Ishikawa (cell line): ENCODE measurements around the gene USP47.

Source experiments
- CEBPB ChIP-seq: IDR thresholded peaks from 2 replicates; pipeline ENCODE4 v1.6.1; 2012
- CREB1 ChIP-seq: IDR thresholded peaks from 2 replicates; pipeline ENCODE4 v1.6.1; 2012; ENCODE audit warnings: low read depth
- EGR1 ChIP-seq: IDR thresholded peaks from 2 replicates; pipeline ENCODE4 v1.6.1; 2012
- EP300 ChIP-seq: IDR thresholded peaks from 2 replicates; pipeline ENCODE4 v1.6.1; 2012; ENCODE audit warnings: borderline replicate concordance
- FOXM1 ChIP-seq: IDR thresholded peaks from 2 replicates; pipeline ENCODE4 v1.6.1; 2012; ENCODE audit warnings: low read depth, borderline replicate concordance
- NFIC ChIP-seq: IDR thresholded peaks from 2 replicates; pipeline ENCODE4 v1.6.1; 2012
- RAD21 ChIP-seq: IDR thresholded peaks from 2 replicates; pipeline ENCODE4 v1.6.1; 2012; ENCODE audit warnings: low read depth
- REST ChIP-seq: IDR thresholded peaks from 2 replicates; pipeline ENCODE4 v1.6.1; 2012; ENCODE audit warnings: low read depth, mild to moderate bottlenecking
- TAF1 ChIP-seq: IDR thresholded peaks from 2 replicates; pipeline ENCODE4 v1.6.1; 2012; ENCODE audit warnings: low read depth, mild to moderate bottlenecking
- TCF12 ChIP-seq: IDR thresholded peaks from 2 replicates; pipeline ENCODE4 v1.6.1; 2012; ENCODE audit warnings: low read depth
- TEAD4 ChIP-seq: IDR thresholded peaks from 2 replicates; pipeline ENCODE4 v1.6.1; 2012
- YY1 ChIP-seq: IDR thresholded peaks from 2 replicates; pipeline ENCODE4 v1.6.1; 2012; ENCODE audit warnings: low read depth
- ZBTB7A ChIP-seq: IDR thresholded peaks from 2 replicates; pipeline ENCODE4 v1.6.1; 2012; ENCODE audit warnings: low read depth
- TF ChIP-seq, protein P1 (sequence below): IDR thresholded peaks from 2 replicates; pipeline ENCODE4 v1.6.1; 2012
- TF ChIP-seq, protein P2 (sequence below): IDR thresholded peaks from 2 replicates; pipeline ENCODE4 v1.6.1; 2012

The USP47 gene

DNA sequence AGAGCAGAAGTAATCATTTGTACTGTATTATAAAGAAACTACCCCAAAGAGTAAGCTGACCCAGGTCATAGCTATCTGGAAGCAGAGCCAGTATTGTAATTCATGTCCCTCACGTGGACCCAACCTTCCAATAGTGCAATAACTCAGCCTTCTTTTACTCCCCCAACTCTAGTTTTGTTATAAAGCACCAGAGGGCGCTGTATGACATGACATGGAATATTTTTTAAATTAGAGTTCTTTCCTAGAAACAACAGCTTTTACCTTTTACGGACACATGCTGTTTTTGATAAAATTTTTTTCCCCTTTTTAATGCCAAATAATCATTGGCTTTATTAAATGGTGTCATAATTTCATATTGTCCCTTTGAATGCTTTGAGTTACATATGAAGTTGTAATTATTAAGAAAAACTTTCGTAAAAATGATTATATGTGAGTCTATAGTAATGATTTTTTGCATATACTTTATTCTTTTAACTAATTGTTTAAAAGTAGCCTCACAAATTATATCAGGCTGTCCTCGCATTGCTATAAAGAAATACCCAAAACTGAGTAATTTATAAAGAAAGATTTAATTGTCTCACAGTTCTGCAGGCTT, 89.8 kb downstream of the USP47 start:
- peak; percentile 74 for TF ChIP-seq RAD21
- no peak for TF ChIP-seq NFIC
- TF ChIP-seq, protein P1, sequence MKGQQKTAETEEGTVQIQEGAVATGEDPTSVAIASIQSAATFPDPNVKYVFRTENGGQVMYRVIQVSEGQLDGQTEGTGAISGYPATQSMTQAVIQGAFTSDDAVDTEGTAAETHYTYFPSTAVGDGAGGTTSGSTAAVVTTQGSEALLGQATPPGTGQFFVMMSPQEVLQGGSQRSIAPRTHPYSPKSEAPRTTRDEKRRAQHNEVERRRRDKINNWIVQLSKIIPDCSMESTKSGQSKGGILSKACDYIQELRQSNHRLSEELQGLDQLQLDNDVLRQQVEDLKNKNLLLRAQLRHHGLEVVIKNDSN: peak; percentile 79

DNA sequence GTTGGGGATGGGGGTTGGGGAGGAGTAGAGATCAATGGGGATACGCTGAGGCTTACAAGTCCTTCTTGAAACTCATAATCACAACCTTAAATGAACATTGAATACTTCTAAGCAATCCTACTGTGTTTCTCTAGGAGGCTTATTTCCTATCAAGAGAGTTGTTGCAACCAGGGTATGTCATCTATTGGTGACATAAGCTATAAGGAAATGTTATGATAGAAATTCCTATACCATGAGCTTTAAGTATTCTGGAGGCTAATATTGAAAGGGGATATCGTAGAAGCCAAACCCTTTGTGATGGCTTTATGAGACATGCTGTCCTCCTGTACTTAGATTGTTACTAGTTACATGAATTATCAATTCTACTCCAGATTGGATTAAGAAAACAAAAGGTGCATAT, 93.8 kb downstream of the USP47 start:
- TF ChIP-seq, protein P1: no peak
- no peak for TF ChIP-seq REST
- TF ChIP-seq YY1: no peak
- TF ChIP-seq CEBPB: no peak
- TF ChIP-seq CREB1: no peak
- no peak for TF ChIP-seq EGR1
- no peak for TF ChIP-seq NFIC
- TF ChIP-seq EP300: no peak
- TF ChIP-seq TAF1: no peak
- TF ChIP-seq TEAD4: no peak
- no peak for TF ChIP-seq ZBTB7A
- TF ChIP-seq FOXM1: no peak
- no peak for TF ChIP-seq TCF12
- TF ChIP-seq RAD21: no peak
- TF ChIP-seq, protein P2, sequence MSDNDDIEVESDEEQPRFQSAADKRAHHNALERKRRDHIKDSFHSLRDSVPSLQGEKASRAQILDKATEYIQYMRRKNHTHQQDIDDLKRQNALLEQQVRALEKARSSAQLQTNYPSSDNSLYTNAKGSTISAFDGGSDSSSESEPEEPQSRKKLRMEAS: no peak

DNA sequence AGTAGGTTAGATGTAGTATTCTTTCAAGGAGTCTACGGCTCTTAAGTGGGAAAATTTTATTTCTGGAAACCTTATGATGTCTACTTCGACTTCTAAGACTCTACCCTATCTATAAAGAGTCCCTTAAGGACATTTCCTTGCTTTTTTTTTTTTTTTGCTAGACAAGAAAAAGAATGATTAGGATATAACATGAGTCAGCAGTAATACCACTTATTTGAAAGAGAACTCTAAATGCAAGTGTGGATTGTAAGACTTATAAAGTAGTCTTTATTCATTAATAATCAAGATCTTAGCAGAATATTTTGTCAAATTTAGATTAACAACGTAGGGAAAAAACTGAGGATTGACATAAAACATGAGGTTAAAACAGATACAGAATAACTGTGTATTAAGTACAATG, 95.7 kb downstream of the USP47 start:
- TF ChIP-seq YY1 (no peak), CREB1 (no peak), NFIC (no peak), CEBPB (no peak), REST (no peak), TEAD4 (no peak), ZBTB7A (no peak), EP300 (no peak), TAF1 (no peak), RAD21 (no peak), FOXM1 (no peak), EGR1 (no peak)
- TF ChIP-seq, protein P1: no peak

DNA sequence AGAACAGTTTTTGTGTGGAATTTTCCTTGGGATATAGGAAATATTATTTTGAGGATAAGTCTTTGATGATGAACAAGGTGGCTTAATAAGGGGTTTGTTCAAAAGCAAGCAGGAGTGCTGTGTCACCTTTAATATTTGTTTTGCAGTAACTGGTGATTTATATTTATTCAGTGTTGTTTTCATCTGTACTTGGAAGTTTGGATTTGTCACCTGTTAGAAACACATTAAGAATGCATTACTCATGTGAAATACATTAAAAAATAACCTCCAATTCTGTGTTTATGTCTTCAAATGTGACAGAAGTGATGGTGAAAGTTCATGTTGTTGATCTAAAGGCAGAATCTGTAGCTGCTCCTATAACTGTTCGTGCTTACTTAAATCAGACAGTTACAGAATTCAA, 96.2 kb downstream of the USP47 start:
- TF ChIP-seq RAD21 (no peak), NFIC (no peak), ZBTB7A (no peak), FOXM1 (no peak), YY1 (no peak), TAF1 (no peak), TEAD4 (no peak), EP300 (no peak), REST (no peak)
- TF ChIP-seq, protein P2: no peak
- TF ChIP-seq, protein P1: no peak
